Liver (tissue), 3 donors: Measurements from ENCODE around the gene SGK1.

Source experiments
- ATF3 ChIP-seq: IDR thresholded peaks from 2 replicates; pipeline ENCODE4 v1.6.1; 2016; ENCODE audit warnings: antibody characterized with exemption
- CTCF ChIP-seq: fragments of 150-350 bp; IDR thresholded peaks from 2 replicates; pipeline ENCODE4 v1.5.1; 2017; ENCODE audit warnings: improper control_type of control experiment, low read depth, low read length; ENCODE audit not compliant: missing input control
- EGR1 ChIP-seq, 2 donors: IDR thresholded peaks; 2 replicates each; pipeline ENCODE4 v1.6.1; 2016 to 2018; ENCODE audit warnings: antibody characterized with exemption in 2 of 2, low read depth in 2 of 2
- GABPA ChIP-seq, 2 donors: IDR thresholded peaks in 1 of 2; conservative IDR thresholded peaks in 1 of 2; 2 replicates each; pipeline ENCODE4 v1.6.1; 2016; ENCODE audit warnings: antibody characterized with exemption in 2 of 2, mild to moderate bottlenecking in 1 of 2, moderate library complexity in 1 of 2
- JUND ChIP-seq, 2 donors: IDR thresholded peaks; 2 replicates each; pipeline ENCODE4 v1.6.1; 2016; ENCODE audit warnings: antibody characterized with exemption in 2 of 2
- MAX ChIP-seq: IDR thresholded peaks from 2 replicates; pipeline ENCODE4 v1.6.1; 2016; ENCODE audit warnings: antibody characterized with exemption
- RAD21 ChIP-seq, 2 donors: IDR thresholded peaks; 2 replicates each; pipeline ENCODE4 v1.6.1; 2016; ENCODE audit warnings: antibody characterized with exemption in 2 of 2, mild to moderate bottlenecking in 2 of 2
- REST ChIP-seq: IDR thresholded peaks from 2 replicates; pipeline ENCODE4 v1.6.1; 2016; ENCODE audit warnings: antibody characterized with exemption, mild to moderate bottlenecking
- RXRA ChIP-seq, 2 donors: IDR thresholded peaks; 2 replicates each; pipeline ENCODE4 v1.6.1; 2017 to 2018; ENCODE audit warnings: antibody characterized with exemption in 2 of 2, mild to moderate bottlenecking in 1 of 2
- TAF1 ChIP-seq: conservative IDR thresholded peaks from 2 replicates; pipeline ENCODE4 v1.6.1; 2016; ENCODE audit warnings: antibody characterized with exemption, mild to moderate bottlenecking
- ZBTB33 ChIP-seq: IDR thresholded peaks from 2 replicates; pipeline ENCODE4 v1.6.1; 2016; ENCODE audit warnings: antibody characterized with exemption
- donor health status: healthy.
- donor health status: healthy.

GRCh38 chr6:134347885-134348805, 30.2 kb upstream of the SGK1 start:
- TF ChIP-seq RXRA (IDR thresholded peaks at IDR 0.05) (no peak), CTCF (no peak), ATF3 (no peak), RAD21 (IDR thresholded peaks at IDR 0.05) (no peak), MAX (no peak), EGR1 (IDR thresholded peaks at IDR 0.05; ENCODE audit: low read depth in 2 of 2) (no peak), REST (no peak), JUND (IDR thresholded peaks at IDR 0.05) (no peak), TAF1 (no peak), ZBTB33 (no peak), GABPA (IDR thresholded peaks at IDR 0.05 in 1 of 2, conservative IDR thresholded peaks at IDR 0.05 in 1 of 2) (no peak)
